ENCODE measurements around the gene IDI2. TPM values are rescaled to one million over a fixed set of nuclear protein-coding genes. Genes with fewer than 3 reads are reported as not detected.

The IDI2 gene
- total and polyA plus RNA-seq, 4 donors = 0.11 to 0.12 TPM; not detected in 2

DNA sequence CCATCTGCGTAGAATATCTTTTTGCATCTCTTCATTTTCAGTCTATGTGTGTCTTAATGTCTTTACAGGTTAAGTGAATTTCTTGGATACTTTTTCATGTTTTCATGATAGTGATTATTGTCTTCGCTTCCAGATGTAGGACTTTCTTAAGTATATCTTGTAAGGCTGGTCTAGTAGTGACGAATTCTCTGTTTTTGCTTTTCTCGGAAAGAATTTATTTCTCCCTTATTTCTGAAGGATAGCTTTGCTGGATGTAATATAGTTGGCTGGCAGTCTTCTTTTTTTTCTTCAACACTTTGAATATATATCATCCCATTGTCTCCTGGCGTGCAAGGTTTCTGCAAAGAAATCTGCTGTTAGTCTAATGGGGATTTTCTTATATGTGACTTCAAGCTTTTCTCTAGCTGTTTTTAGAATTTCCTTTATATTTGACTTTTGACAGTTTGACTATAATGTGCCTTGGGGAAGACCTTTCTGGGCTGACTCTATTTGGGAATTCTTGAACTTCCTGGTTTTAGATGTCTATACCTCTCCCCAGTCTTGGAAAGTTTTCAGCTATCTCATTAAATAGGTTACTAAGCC, 23.1 kb downstream of the IDI2 start:
- DNase-seq (ENCODE audit: low read depth in 4 of 6, low spot score in 6 of 6) = no peak
- Histone ChIP-seq H3K36me3 (ENCODE audit: control insufficient read depth, insufficient read depth, low read length) (peaks cover 86% of the 10 kb centered on the region), H3K4me1 (ENCODE audit: control insufficient read depth, insufficient read depth, low read length) (no peaks in the 10 kb centered on the region), H3K27ac (ENCODE audit: low read depth, low read length) (no peak overlapping the region), H3K4me3 (ENCODE audit: low read depth, low read length) (no peak overlapping the region), H3K27me3 (ENCODE audit: control insufficient read depth, insufficient read depth, low read length) (no peaks in the 10 kb centered on the region), H3K9me3 (ENCODE audit: control insufficient read depth, insufficient read depth, low read length) (peaks cover 11% of the 10 kb centered on the region)
- 80% methylated on average over 1 of the region's 5 CpGs for WGBS (ENCODE audit: insufficient coverage)

DNA sequence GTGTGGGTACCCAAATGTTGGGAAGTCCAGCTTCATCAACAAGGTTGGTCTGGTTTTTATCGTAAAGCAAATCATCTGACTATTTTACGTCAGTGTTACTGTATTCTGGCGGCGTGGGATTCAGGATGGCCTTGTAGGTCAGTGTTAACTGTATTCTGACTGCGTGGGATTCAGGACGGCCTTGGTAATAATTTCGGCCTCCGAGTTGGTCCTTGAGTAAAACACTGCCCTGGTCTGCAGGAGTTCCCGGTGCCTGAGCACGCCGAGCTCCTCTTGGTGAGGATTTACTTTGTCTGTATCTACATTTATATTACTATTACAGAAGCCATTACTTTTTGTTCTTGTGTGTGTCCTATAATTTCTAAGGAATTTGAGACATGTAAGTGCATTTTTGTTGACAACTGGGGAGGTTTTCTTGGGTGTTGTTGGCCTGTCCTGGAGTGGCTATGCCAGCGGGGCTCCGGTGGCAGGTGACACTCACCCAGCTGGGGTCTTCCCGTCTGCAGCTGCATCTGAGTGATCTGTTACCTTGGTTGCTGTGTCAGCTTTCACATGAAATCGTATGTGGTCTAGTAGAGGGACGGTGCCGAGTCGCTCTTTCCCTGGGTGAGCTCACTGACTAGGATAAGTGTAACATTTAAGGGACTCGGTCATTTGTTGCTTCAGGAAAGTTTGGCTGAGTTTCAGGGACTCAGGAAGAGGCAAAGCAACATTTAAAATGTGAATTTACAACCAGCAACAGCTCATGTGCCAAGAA, 28.2 kb downstream of the IDI2 start:
- Histone ChIP-seq H3K4me1 (ENCODE audit: control insufficient read depth, insufficient read depth, low read length) (no peaks in the 10 kb centered on the region), H3K9me3 (ENCODE audit: control insufficient read depth, insufficient read depth, low read length) (peaks cover 5% of the 10 kb centered on the region), H3K4me3 (ENCODE audit: low read depth, low read length) (no peak overlapping the region), H3K27ac (ENCODE audit: low read depth, low read length) (no peak overlapping the region), H3K27me3 (ENCODE audit: control insufficient read depth, insufficient read depth, low read length) (no peaks in the 10 kb centered on the region), H3K36me3 (ENCODE audit: control insufficient read depth, insufficient read depth, low read length) (peaks cover 79% of the 10 kb centered on the region)
- no peak for DNase-seq (ENCODE audit: low read depth in 4 of 6, low spot score in 6 of 6)
- 86% methylated on average over 14 of the region's 19 CpGs for WGBS (ENCODE audit: insufficient coverage)

GRCh38 chr10:996031-996430, 29.6 kb downstream of the IDI2 start:
- H3K27me3 ChIP-seq (ENCODE audit: control insufficient read depth, insufficient read depth, low read length) = no peaks in the 10 kb centered on the region
- no peak for DNase-seq (ENCODE audit: low read depth in 4 of 6, low spot score in 6 of 6)
- no peak overlapping the region for H3K27ac ChIP-seq (ENCODE audit: low read depth, low read length)
- no peak overlapping the region for H3K4me3 ChIP-seq (ENCODE audit: low read depth, low read length)
- peaks cover 70% of the 10 kb centered on the region for H3K36me3 ChIP-seq (ENCODE audit: control insufficient read depth, insufficient read depth, low read length)
- no peaks in the 10 kb centered on the region for H3K4me1 ChIP-seq (ENCODE audit: control insufficient read depth, insufficient read depth, low read length)
- 98% methylated on average over 9 of the region's 12 CpGs for WGBS (ENCODE audit: insufficient coverage)
- no peaks in the 10 kb centered on the region for H3K9me3 ChIP-seq (ENCODE audit: control insufficient read depth, insufficient read depth, low read length)

GRCh38 chr10:995559-995926, 30.1 kb downstream of the IDI2 start:
- Histone ChIP-seq H3K4me3 (ENCODE audit: low read depth, low read length) (no peak overlapping the region), H3K27me3 (ENCODE audit: control insufficient read depth, insufficient read depth, low read length) (no peaks in the 10 kb centered on the region), H3K4me1 (ENCODE audit: control insufficient read depth, insufficient read depth, low read length) (no peaks in the 10 kb centered on the region), H3K9me3 (ENCODE audit: control insufficient read depth, insufficient read depth, low read length) (no peaks in the 10 kb centered on the region), H3K36me3 (ENCODE audit: control insufficient read depth, insufficient read depth, low read length) (peaks cover 67% of the 10 kb centered on the region), H3K27ac (ENCODE audit: low read depth, low read length) (no peak overlapping the region)
- no peak for DNase-seq (ENCODE audit: low read depth in 4 of 6, low spot score in 6 of 6)
- WGBS (ENCODE audit: insufficient coverage) = 100% methylated on average over 3 of the region's 7 CpGs

DNA sequence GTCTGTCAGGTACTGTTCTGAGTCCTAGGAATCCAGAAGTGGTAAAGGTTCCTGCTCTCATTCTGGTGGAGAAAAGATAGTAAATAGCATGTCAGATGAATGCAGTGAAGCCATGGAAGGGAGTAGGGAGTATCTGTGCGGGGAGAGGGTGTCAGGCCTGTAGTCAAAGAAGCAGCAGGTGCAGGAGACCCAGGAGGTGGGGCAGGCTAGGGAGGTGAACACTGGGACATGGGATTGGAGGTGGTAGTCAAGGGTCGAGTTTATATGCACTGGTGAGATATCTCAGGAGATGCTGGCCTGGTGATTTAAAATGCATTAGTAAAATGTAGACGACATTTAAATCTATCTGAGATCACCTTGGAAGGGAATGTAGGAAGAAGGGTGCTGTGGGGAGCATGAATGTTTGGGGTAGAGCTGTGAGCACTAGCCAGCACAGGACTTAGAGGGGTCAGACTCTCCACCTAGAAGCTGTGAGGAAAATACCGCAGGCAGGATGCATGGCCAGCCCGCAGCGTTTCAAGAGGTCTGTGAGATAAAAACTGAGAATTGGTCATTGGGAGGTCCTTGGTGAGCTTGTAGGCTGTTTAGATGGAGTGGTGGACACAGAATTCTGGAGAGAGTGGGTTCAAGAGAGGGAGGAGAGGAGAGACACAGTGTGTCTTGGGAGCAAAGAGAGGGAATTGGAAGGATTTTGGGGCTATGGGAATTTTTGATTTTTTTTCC, 30.7 kb downstream of the IDI2 start:
- Histone ChIP-seq H3K4me3 (ENCODE audit: low read depth, low read length) (no peak overlapping the region), H3K9me3 (ENCODE audit: control insufficient read depth, insufficient read depth, low read length) (no peaks in the 10 kb centered on the region), H3K27ac (ENCODE audit: low read depth, low read length) (no peak overlapping the region), H3K36me3 (ENCODE audit: control insufficient read depth, insufficient read depth, low read length) (peaks cover 62% of the 10 kb centered on the region), H3K27me3 (ENCODE audit: control insufficient read depth, insufficient read depth, low read length) (no peaks in the 10 kb centered on the region), H3K4me1 (ENCODE audit: control insufficient read depth, insufficient read depth, low read length) (no peaks in the 10 kb centered on the region)
- 97% methylated on average over 6 of the region's 6 CpGs for WGBS (ENCODE audit: insufficient coverage)
- DNase-seq (ENCODE audit: low read depth in 4 of 6, low spot score in 6 of 6) = no peak

- Histone ChIP-seq H3K27me3 (ENCODE audit: control insufficient read depth, insufficient read depth, low read length) (no peaks in the 10 kb centered on the region), H3K36me3 (ENCODE audit: control insufficient read depth, insufficient read depth, low read length) (peaks cover 44% of the 10 kb centered on the region), H3K27ac (ENCODE audit: low read depth, low read length) (no peak overlapping the region), H3K4me1 (ENCODE audit: control insufficient read depth, insufficient read depth, low read length) (peaks cover 14% of the 10 kb centered on the region), H3K4me3 (ENCODE audit: low read depth, low read length) (no peak overlapping the region), H3K9me3 (ENCODE audit: control insufficient read depth, insufficient read depth, low read length) (no peaks in the 10 kb centered on the region)
- DNase-seq (ENCODE audit: low read depth in 4 of 6, low spot score in 6 of 6) = no peak
Measured at GRCh38 chr10:992871-993270, 32.8 kb downstream of the IDI2 start.

- H3K27ac ChIP-seq (ENCODE audit: low read depth, low read length) = no peak overlapping the region
Measured at GRCh38 chr10:992467-992866, 33.2 kb downstream of the IDI2 start.

GRCh38 chr10:990808-991207, 34.9 kb downstream of the IDI2 start:
- Histone ChIP-seq H3K4me1 (ENCODE audit: control insufficient read depth, insufficient read depth, low read length) (peaks cover 19% of the 10 kb centered on the region), H3K27ac (ENCODE audit: low read depth, low read length) (no peak overlapping the region), H3K4me3 (ENCODE audit: low read depth, low read length) (no peak overlapping the region), H3K9me3 (ENCODE audit: control insufficient read depth, insufficient read depth, low read length) (no peaks in the 10 kb centered on the region), H3K36me3 (ENCODE audit: control insufficient read depth, insufficient read depth, low read length) (peaks cover 27% of the 10 kb centered on the region), H3K27me3 (ENCODE audit: control insufficient read depth, insufficient read depth, low read length) (no peaks in the 10 kb centered on the region)
- 97% methylated on average over 6 of the region's 6 CpGs for WGBS (ENCODE audit: insufficient coverage)
- DNase-seq (ENCODE audit: low read depth in 4 of 6, low spot score in 6 of 6) = no peak

More at GRCh38 chr10:992467-992866, 33.2 kb downstream of the IDI2 start:
- H3K4me1 ChIP-seq (ENCODE audit: control insufficient read depth, insufficient read depth, low read length) = peaks cover 15% of the 10 kb centered on the region
- H3K36me3 ChIP-seq (ENCODE audit: control insufficient read depth, insufficient read depth, low read length) = peaks cover 40% of the 10 kb centered on the region
- no peak for DNase-seq (ENCODE audit: low read depth in 4 of 6, low spot score in 6 of 6)
- H3K9me3 ChIP-seq (ENCODE audit: control insufficient read depth, insufficient read depth, low read length) = no peaks in the 10 kb centered on the region
- H3K4me3 ChIP-seq (ENCODE audit: low read depth, low read length) = no peak overlapping the region
- no CpG with 5 or more reads among the region's 6 CpGs for WGBS (ENCODE audit: insufficient coverage)
- no peaks in the 10 kb centered on the region for H3K27me3 ChIP-seq (ENCODE audit: control insufficient read depth, insufficient read depth, low read length)

DNA sequence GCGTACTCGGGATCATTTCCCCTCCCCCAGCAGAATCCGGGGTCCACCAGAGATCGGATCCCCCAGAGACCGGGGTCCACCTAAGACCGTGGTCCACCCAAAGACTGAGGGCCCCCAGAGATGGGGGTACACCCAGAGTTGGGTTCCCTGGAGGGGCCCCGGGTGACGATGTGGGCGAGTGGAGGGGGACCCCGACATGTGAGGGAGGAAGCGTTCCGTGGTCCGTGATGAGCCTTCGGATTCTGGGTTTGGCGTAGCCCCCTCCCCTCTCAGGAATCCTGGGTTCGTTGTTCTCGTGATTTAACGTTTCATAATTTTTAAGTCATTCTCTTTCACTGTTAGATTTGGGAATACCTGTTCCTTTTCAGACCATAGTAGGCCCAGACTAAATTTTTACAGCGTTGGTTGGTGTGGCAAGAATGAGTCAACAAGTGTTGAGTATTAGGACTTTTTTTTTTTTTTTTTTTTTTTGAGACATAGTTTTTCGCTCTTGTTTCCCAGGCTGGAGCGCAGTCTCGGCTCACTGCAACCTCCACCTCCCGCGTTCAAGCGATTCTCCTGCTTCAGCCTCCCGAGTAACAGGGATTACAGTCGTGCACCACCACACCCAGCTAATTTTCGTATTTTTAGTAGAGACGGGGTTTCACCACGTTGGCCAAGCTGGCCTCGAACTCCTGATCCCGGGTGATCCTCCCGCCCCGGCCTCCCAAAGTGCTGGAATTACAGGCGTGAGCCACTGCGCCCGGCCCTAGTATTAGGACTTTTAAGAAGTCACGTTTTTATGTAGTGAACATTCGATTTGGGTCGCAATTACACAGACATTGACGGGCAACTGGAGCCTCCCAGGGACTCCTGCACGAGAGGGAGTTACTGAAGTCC, 36.8 kb downstream of the IDI2 start:
- Histone ChIP-seq H3K36me3 (ENCODE audit: control insufficient read depth, insufficient read depth, low read length) (peaks cover 10% of the 10 kb centered on the region), H3K4me3 (ENCODE audit: low read depth, low read length) (peak overlapping the region; percentile 94), H3K27ac (ENCODE audit: low read depth, low read length) (peak overlapping the region; percentile 67), H3K27me3 (ENCODE audit: control insufficient read depth, insufficient read depth, low read length) (no peaks in the 10 kb centered on the region), H3K9me3 (ENCODE audit: control insufficient read depth, insufficient read depth, low read length) (no peaks in the 10 kb centered on the region), H3K4me1 (ENCODE audit: control insufficient read depth, insufficient read depth, low read length) (peaks cover 19% of the 10 kb centered on the region)
- WGBS (ENCODE audit: insufficient coverage) = 37% methylated on average over 32 of the region's 42 CpGs
- DNase-seq (ENCODE audit: low read depth in 4 of 6, low spot score in 6 of 6) = no peak
